HG03060 (cell line): ENCODE data around the gene MPND.
"Not testable (repeated sequence)": the region's sequence is repeated elsewhere in the genome, so short reads cannot be mapped to it uniquely, and the experiment has no call there.

Experiments
- ATAC-seq: cut with Tn5 transposase; IDR thresholded peaks from one replicate; pipeline ENCODE4 v1.9.1; 2021; ENCODE audit warnings: low read depth, moderate number of reproducible peaks; ENCODE audit not compliant: unreplicated experiment

MPND gene

DNA sequence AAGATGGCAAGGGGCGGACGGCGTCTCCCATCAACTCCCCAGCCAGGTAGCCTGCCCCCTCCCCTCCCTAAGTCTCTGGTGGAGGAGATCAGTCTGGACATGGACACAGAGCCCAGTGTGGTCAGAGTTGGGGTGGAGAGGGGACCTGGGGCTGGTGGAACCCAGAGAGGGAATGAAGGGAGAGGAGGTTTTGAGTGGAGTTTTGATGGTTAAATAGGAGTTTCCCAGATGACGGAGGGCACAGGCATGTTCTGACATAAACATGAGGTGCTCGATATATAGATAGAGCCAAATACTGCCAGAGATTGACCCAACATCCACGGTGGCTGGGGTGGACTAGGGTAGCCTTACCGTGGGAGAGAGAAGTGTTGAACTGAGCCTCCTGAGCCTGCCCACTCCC lies 24.9 kb upstream of the MPND start:
- no peak for ATAC-seq

DNA sequence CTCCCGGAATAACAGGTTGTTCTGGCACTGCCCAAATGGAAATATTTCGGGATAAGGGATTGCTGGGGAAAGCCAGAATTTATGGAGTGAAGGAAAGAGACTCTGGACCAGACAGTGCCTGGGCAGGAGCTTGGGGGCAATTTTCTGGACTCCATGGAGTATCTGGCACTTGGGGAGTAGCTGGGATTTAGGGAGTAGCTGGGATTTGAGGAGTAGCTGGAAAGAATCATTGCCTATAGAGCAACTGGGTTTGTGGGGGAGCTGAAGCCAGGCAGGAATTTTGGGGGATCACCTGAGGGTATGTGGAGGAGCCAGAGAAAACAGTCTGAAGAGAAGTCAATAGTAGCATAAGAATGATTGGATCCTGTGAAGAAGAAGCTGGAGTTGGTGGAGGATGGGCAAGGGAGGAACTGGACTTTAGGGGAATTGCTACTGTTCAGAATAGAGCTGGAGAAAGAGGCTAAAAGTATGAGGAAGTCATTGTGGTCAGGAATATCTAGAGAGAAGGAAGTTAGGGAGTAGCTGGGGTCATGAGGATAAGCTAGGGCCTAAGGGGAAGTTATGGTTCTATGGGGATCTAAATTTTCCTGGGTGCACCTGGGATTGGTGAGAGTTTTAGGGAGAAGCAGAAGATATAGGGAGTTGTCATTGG lies 24.2 kb upstream of the MPND start:
- ATAC-seq = no peak

DNA sequence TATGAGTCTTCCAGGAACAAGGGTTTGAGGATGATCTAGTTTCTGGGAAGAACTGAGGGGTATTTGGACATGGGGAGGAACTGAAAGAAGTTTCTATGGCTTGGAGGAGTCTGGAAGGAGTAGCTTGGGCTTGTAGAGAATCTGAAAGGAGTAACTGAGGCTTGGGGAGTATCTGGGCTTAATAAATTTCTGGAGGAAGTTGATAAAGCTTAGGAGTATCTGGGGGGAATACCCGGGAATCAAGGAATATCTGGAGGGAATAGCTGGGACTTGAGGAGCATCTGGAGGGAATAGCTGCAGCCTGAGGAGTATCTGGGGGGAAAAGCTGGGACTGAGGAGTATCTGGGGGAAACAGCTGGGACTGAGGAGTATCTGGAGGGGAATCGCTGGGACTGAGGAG lies 22.9 kb upstream of the MPND start:
- no peak for ATAC-seq

DNA sequence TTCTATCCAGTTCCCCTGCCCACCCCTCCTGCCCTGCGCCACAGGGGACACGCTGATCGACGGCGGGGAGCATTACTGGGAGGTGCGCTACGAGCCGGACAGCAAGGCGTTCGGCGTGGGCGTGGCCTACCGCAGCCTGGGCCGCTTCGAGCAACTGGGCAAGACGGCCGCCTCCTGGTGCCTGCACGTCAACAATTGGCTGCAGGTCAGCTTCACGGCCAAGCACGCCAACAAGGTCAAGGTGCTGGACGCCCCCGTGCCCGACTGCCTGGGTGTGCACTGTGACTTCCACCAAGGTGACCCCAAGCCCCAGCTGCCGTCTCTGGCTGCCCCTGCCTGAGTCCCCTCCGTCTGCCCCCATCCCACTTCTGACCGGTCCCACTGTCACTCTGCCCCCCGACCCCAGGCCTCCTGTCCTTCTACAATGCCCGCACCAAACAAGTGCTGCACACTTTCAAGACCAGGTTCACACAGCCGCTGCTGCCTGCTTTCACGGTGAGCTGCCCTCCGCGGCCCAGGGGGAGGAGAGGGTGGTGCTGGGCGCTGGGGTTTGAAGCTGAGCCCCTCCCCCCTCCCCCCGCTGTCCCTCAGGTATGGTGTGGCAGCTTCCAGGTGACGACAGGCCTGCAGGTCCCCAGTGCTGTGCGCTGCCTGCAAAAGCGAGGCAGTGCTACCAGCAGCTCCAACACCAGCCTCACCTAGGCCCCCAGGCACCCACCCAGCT lies 20.3 kb upstream of the MPND start:
- ATAC-seq = no peak

DNA sequence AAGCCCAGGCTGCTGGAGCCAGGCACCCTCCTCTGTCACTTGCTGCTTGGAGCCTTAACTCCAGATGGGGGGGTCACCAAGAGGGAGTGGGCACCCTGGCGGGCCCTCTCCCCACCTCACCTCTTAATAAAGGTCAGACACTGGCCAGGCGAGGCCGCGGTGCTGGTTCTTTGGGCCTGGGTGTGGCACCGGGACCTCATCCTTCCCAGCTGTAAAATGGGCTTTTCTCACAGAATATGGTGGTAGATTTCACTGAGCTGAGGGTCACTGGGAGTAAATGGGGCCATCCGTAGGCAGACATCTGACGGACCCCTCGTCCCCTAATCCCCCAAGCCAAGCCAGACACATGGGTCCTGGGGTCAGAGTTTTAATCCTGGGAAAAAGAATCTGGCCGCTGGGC lies 19.7 kb upstream of the MPND start:
- no peak for ATAC-seq

DNA sequence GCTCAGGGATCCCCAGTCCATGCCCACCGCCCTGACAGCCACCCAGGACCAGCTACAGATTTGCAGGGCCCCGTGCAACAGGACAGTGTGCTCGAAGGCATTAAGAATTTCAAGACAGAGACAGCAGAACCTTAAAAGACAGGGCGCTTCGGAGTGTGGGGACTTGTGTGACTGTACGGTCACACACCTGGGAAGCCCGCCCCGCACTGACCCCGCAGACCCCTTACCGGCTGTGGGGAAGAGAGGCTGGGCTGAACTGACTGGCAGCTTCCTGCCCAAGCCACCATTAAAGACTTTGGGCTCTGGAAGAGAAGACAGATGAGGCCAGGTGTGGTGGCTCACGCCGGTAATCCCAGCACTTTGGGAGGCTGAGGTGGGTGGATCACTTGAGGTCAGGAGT lies 19.1 kb upstream of the MPND start:
- ATAC-seq = no peak

DNA sequence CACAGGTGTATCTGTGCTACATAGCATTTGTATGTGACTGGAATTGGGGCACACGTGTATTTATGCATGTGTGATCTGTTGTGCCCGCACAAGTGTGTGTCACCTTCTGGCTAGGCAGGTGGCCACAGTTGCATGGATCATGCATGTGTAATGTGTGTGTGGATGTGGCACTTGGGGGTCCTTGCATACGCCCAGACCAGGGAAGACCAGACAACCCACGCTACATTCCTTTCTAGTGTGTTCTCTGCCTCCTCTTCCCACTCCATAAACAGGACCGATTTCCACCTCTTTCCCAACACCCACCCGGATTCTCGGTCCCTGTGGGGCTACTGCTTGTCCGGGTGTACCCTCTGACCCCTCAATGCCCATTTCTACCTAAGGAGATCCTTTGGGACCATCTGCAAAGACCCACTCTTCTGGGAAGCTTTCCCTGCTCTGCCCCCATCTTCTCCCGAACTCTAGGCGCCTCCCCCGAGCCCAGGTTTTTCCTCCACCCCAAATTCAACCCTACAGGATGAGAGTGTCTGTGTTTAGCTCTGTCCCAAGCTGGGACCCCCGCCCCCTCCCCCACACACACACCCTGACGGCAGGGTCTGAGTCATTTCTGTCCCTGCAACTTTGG lies 17.0 kb upstream of the MPND start:
- ATAC-seq = no peak

DNA sequence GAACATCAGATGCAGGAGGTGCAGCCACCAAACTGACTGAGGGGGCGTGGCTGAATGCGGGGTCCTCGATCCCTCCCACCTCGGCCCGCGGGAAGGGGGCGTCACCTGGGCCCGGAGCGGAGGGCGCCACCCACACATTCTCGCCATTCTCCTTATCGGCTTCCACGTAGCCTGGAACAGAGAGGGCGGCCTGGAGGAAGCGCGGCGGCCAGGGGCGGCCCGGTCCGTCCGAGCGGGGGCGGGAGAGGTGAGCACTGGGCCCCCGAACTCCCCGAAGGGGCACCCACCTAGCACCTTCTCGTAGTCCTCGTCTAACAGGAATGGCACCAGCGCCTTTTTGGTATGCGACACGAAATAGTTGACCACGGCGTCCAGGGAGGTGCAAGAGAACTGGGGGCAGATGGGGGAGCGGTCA lies 16.5 kb upstream of the MPND start:
- ATAC-seq = no peak

DNA sequence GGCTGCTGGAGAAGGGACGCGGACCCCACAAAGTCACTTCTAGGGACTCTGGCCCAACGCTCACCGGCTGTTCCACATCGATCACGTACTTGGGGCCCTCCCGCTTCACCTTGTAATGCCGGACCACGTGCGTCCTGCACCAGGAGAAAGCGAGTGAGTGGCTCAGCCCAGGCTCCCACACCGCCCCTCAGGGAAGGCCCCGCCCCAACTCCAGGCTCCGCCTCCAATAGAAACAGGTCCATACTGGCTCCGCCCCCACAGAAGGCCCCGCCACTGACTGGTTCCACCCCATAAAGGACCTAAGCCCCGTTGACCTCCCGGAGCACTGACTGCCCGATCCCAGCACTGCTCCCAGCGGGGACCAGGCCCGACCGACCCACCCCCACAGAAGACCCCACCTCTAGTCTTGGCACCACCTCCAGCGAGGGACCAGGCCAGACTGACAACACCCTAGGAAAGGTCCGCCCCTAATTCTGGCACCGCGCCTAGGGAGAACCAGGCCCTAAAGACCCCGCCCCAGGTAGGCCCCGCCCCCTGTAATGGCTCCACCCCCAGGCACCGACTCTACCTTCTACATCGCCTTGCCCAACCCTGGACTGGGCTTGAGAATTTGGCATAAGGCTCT lies 16.0 kb upstream of the MPND start:
- ATAC-seq = no peak

DNA sequence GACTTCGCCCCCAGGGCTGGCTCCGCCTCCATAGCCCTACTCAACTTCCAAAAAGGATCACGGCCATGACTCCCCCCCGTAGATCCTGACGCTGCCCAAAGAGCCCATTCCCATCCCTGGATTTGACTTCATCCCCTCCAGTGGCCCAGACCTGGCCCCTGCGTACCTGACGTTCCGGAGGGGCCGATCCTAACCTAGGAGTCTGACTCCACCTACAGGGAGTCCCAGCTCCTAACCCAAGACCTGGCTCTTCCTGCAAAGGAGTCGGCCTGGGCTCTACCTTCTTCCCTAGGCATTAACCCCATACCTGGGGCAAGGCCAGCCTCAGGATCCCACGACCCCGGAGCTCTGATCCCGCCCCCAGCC lies 15.5 kb upstream of the MPND start:
- ATAC-seq = no peak

DNA sequence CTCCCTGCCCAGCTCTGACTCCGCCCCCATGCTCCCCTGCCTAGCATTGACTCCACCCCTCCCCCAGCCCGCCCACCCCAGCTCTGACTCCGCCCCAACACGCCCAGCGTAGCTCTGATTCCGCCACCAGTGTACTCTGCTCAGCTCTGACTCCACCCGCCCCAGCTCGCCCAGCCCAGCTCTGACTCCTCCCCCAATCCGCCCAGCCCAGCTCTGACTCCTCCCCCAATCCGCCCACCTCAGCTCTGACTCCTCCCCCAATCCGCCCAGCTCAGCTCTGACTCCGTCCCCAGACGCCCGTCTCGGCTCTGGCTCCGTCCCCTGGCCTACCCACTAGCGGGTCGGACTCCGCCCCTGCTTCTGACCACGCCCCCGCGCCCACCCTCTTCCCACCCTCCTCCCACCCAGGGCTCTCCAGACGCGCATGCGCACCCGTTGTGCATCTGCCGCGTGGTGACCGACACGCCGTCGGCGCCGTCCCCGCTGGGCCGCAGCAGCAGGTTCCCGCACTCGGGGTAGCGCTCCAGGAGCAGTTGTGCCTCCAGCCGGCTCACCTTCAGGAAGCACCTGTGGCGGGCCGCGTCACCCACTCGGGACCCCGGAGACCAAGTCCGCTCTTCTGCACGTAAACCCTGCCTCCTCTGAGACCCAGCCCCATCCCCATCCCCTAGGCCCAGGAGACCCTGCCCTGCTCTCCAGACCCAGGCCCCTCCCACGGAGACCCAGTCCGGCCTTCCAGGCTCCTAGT lies 14.9 kb upstream of the MPND start:
- ATAC-seq = peak; percentile 59

DNA sequence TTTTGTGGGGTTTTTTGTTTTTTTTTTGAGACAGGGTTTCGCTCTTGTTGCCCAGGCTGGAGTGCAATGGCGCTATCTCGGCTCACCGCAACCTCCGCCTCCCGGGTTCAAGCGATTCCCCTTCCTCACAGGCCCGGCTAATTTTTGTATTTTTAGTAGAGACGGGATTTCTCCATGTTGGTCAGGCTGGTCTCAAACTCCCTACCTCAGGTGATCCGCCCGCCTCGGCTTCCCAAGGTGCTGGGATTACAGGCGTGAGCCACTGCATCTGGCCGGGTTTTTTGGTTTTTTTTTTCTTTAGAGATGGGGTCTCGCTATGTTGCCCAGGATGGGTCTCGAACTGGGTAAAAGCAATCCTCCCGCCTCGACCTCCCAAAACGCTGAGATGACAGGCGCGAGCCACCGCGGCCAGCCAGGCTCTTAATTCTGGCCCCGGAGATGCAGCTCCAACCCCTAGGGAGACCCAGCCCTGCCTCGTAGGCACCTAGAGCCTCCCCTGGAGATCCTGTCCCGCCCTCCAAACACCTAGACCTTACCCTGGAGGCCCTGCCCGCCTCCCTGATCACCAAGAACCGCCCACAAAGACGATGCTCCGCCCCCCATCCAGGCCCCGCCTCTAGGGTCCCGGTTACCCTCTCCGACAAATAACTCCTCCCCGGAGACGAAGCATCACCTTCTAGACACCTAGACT lies 14.2 kb upstream of the MPND start:
- not testable (repeated sequence) for ATAC-seq

DNA sequence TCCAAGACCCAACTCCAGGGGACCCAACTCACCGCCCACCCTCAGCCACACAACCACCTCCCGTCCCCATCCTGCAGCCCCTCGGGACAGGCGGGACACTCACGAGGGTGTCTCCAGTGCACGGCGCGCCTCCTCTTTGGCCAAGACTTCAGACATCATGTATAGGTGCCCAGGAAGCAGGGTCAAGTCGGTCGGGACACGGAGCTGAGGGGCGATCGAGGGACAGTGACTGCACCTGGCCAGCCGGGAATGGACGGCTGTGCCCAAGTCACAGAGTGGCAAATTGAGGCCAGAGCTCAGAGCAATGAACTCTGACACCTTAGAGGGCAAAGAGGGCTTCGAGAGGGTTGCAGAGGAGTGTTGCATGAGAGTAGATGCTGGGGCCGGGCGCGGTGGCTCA lies 13.5 kb upstream of the MPND start:
- ATAC-seq = no peak

DNA sequence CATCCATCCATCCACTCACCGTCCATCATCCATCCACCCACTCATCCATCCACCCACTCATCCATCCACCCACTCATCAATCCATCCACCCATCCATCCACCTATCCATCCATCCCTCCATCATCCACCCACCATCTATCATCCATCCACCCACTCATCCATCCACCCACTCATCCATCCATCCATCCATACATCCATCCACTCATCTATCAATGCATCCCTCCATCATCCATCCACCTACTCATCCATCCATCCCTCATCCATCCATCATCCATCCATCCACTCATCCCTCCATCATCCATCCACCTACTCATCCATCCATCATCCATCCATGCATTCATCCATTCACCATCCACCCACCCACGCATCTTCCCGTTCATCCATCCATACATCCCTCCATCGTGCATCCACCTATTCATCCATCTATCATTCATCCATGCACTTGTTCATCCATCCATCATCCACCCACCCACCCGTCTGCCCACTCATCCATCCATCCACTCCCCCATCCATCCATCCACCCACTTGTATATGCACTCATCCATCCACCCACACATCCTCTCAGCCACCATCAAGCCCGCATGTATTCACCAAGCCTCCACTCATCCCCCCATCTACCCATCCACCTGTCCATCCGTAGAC lies 8.3 kb upstream of the MPND start:
- ATAC-seq = no peak

DNA sequence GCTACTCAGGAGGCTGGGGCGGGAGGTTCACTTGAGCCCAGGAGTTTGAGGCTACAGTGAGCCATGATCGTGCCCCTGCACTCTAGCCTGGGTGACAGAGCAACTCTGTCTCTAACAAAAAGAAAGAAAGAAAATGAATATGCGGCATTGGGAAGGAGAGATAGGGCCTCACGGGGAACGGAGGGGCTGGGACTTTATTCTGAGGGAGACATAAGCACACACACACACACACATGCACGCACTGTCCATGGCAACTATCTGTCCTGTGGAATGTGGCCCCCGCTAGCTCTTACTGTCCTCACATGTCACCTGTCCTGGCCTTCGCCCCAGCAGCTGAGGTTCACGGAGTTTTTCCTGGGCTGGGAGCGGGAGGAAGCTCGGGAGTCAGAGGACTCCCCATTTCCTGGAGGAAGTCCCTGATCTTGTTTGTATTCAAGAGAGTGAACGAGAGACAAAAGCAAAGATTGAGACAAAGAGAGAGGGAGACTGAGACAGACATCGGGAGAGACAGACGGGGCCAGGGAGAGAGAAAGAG lies 5.4 kb upstream of the MPND start:
- ATAC-seq = no peak

DNA sequence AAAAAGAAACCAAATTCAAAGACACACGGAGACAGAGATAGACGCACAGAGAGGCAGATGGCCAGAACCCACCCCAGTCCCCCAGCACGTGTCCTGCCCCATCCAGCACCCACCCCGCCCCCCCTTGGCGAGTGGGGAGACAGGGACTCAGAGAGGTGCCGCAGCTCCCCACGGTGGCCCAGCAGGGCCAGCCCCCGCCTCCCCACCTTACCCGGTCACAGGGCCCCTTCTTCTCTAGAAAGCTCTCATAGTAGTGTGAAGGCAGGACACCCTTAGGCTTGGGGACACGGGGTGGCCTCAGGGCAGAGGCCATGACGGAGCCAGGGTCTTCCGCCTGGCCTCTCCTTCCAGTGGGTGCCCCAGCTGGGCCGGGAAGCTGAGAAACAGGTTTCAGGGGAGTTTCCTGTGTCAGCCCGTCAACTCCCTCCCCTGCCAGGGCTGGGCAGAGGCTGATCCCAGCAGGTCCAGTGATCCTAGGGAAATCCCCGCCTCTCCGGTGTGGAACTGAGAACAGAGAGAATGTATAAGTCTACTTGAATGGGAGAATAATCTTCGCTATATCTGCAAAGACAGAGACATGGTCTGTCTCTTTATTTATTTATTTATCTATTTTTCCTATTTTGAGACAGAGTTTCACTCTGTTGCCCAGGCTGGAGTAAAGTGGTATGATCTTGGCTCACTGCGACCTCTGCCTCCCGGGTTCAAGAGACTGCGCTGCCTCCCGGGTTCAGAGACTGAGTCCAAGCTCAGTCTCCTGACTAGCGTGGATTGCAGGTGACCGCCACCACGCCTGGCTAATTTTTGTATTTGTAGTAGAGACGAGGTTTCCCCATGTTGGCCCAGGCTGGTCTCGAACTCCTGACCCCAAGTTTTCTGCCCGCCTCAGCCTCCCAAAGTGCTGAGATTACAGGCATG lies 4.7 kb upstream of the MPND start, which contains the start of gene STAP2:
Gene STAP2 (minus strand): TSS at position 387 of the 915 bp plus-strand sequence. CDS start 74 bp downstream, at position 313.
- ATAC-seq = no peak

DNA sequence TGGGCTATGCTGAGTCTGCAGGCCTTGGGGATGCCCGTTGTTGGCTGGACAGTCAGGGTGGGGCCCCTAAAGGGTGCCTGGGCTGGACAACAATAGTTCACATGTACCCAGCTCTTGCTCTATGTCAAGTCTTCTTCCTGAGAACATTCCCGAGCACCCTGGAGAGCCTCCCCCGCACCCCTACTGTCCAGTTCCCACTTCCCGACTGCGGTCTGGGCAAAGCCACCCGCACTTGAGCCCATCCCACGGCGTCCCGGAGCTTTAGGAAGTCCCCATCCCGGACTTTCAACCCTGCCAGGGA lies 1.1 kb upstream of the MPND start:
- no peak for ATAC-seq

DNA sequence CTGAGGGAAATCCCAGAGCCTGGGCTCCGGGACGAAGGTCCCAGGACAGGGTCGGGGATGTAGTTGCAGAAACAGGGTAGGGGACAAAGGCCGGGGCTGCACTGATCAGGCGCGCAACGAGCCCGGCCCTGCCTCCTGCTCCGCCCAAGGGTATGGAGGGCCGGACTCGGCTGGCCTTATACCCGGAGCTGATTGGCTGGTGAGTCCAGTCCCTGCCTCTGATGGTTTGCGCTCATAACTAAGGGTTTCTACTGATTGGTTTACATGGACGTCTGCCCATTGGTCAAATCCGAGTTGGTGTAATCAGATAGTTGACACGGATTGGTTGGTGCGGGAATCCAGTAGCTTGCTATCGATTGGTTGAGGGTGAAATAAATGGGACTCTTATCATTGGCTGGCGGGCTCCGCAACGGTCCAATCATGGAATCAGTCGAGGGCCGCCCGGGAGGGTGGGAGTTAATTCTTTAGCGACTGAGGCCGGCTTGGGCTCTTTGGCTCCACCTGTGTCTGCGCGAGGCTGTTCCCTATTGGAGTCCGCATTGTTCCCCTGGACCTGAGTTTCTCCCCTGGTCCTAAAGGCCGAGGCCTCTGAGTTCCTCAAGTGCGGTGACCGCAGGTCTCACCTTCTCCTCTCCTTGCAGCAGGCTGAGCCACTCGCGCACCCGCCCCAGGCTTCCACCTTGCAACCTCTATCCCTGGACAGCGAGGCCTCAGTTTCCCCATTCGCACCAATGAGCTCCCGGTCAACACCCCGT lies 570 bp upstream of the MPND start:
- ATAC-seq = peak; percentile 88
